ENCODE results near the gene GPS2.
A peak's percentile ranks its signal among the peaks of the same experiment; 100 is the strongest.

GPS2 gene

GRCh38 chr17:7318121-7318860, 3.1 kb upstream of the GPS2 start:
- POLR2A ChIA-PET: interaction anchor here (0.6 to 2.0 kb wide), 3 partner anchors 9 to 516 kb away, joined by 3 to 13 read pairs (median 4); partner anchors contain the start of genes KDM6B and NEURL4
- 0 out of 2 replicates have a peak, but pooled peaks have one; percentile 6 for TF ChIP-seq SP2 (tag by site-specific recombination; IDR thresholded peaks at IDR 0.05)
- no peak for TF ChIP-seq AEBP2 (tag by site-specific recombination; IDR thresholded peaks at IDR 0.05; ENCODE audit: borderline replicate concordance)
- TF ChIP-seq ZFHX2 (tag by site-specific recombination; conservative IDR thresholded peaks at IDR 0.05): no peak
- TF ChIP-seq PRDM1 (tag by site-specific recombination; IDR thresholded peaks at IDR 0.05): no peak
- H3K9me3 ChIP-seq (ENCODE audit: control insufficient read depth, insufficient read depth, low read depth, low read length): no peaks in the 10 kb centered on the region
- no peak overlapping the region for H3K4me3 ChIP-seq (ENCODE audit: low read depth, low read length)
- H3K36me3 ChIP-seq (ENCODE audit: control insufficient read depth in 2 of 2, insufficient read depth in 1 of 2, low read length in 2 of 2): peaks cover 30 to 77% of the 10 kb centered on the region in 2 experiments
- H3K27ac ChIP-seq (ENCODE audit: extremely low read depth, low read depth, low read length): no peak overlapping the region
- peaks cover 6% of the 10 kb centered on the region; the same call in 1 of the 2 replicates for H3K4me1 ChIP-seq (ENCODE audit: control insufficient read depth, insufficient read depth, low read length)
- CTCF ChIA-PET: interaction anchor here (1.0 to 1.5 kb wide), 2 partner anchors 8 to 234 kb away, joined by 4 to 6 read pairs; no protein-coding TSS in a partner anchor

GRCh38 chr17:7317161-7317803, 2.1 kb upstream of the GPS2 start:
- POLR2A ChIA-PET: interaction anchor here (0.6 to 2.0 kb wide), 3 partner anchors 8 to 517 kb away, joined by 3 to 13 read pairs (median 4); partner anchors contain the start of genes KDM6B and NEURL4
- H3K36me3 ChIP-seq (ENCODE audit: control insufficient read depth in 2 of 2, insufficient read depth in 1 of 2, low read length in 2 of 2): peaks cover 31 to 77% of the 10 kb centered on the region in 2 experiments
- TF ChIP-seq ZNF610 (tag by site-specific recombination; IDR thresholded peaks at IDR 0.05; ENCODE audit: borderline replicate concordance): no peak
- TF ChIP-seq SP2 (tag by site-specific recombination; IDR thresholded peaks at IDR 0.05): 0 out of 2 replicates have a peak, but pooled peaks have one; percentile 12
- CTCF ChIA-PET: interaction anchor here (0.8 to 1.5 kb wide), 4 partner anchors 9 to 270 kb away, joined by 3 to 6 read pairs (median 4); partner anchors contain the start of gene SLC2A4
- H3K9me3 ChIP-seq (ENCODE audit: control insufficient read depth, insufficient read depth, low read depth, low read length): no peaks in the 10 kb centered on the region
- peaks cover 6% of the 10 kb centered on the region; the same call in 1 of the 2 replicates for H3K4me1 ChIP-seq (ENCODE audit: control insufficient read depth, insufficient read depth, low read length)
- no peak overlapping the region for H3K4me3 ChIP-seq (ENCODE audit: low read depth, low read length)
- H3K27ac ChIP-seq (ENCODE audit: extremely low read depth, low read depth, low read length): no peak overlapping the region

- H3K27ac ChIP-seq (ENCODE audit: extremely low read depth, low read depth, low read length): peak overlapping the region; percentile 98
- peaks cover 38 to 75% of the 10 kb centered on the region in 2 experiments for H3K36me3 ChIP-seq (ENCODE audit: control insufficient read depth in 2 of 2, insufficient read depth in 1 of 2, low read length in 2 of 2)
- H3K4me3 ChIP-seq (ENCODE audit: low read depth, low read length): peak overlapping the region; percentile 87
- CTCF ChIA-PET: interaction anchor here (0.6 to 1.3 kb wide), 4 partner anchors 14 to 270 kb away, joined by 3 to 5 read pairs (median 4); no protein-coding TSS in a partner anchor
- POLR2A ChIA-PET: interaction anchor here (0.6 to 4.1 kb wide), 6 partner anchors 14 to 388 kb away, joined by 3 to 42 read pairs (median 4); partner anchors contain the start of genes ACADVL, DLG4, NEURL4 and SLC2A4
- peaks cover 6% of the 10 kb centered on the region; the same call in 1 of the 2 replicates for H3K4me1 ChIP-seq (ENCODE audit: control insufficient read depth, insufficient read depth, low read length)
- no peaks in the 10 kb centered on the region for H3K9me3 ChIP-seq (ENCODE audit: control insufficient read depth, insufficient read depth, low read depth, low read length)
- TF ChIP-seq ZNF600 (tag by site-specific recombination; IDR thresholded peaks at IDR 0.05): peak; percentile 46; the same call in 1 of the 2 replicates
- TF ChIP-seq HOXC10 (CRISPR knock-in tag; IDR thresholded peaks at IDR 0.05): no peak
- TF ChIP-seq ZFP69B (tag by site-specific recombination; IDR thresholded peaks at IDR 0.05): 0 out of 2 replicates have a peak, but pooled peaks have one; percentile 1
- no peak for TF ChIP-seq ZNF239 (tag by site-specific recombination; IDR thresholded peaks at IDR 0.05)
- peak; percentile 20 for TF ChIP-seq ZBTB11 (tag by site-specific recombination; conservative IDR thresholded peaks at IDR 0.05; ENCODE audit: low read depth)
- TF ChIP-seq ZNF692 (tag by site-specific recombination; IDR thresholded peaks at IDR 0.05): 0 out of 2 replicates have a peak, but pooled peaks have one; percentile 10
- TF ChIP-seq ZNF571 (tag by site-specific recombination; IDR thresholded peaks at IDR 0.05): no peak
- TF ChIP-seq GLIS2 (tag by site-specific recombination; IDR thresholded peaks at IDR 0.05): no peak
- TF ChIP-seq YY1 (tag by site-specific recombination; IDR thresholded peaks at IDR 0.05): 0 out of 2 replicates have a peak, but pooled peaks have one; percentile 11
- TF ChIP-seq ZBTB10 (tag by site-specific recombination; IDR thresholded peaks at IDR 0.05): peak; percentile 32; the same call in 1 of the 2 replicates
These were observed 543 bp upstream of the GPS2 start for GRCh38 chr17:7315570-7316235.

All from HEK293 (cell line).